Right atrium auricular region (tissue), 2 donors: ENCODE measurements around the gene RMND5A. TPM values are rescaled to one million over a fixed set of nuclear protein-coding genes. Genes with fewer than 3 reads are reported as not detected.
"Not testable (repeated sequence)": the region's sequence is repeated elsewhere in the genome, so short reads cannot be mapped to it uniquely, and the experiment has no call there.

Experiments
- DNase-seq: peaks from one replicate; pipeline ENCODE4 v3.0.0-alpha.2; 2019; ENCODE audit warnings: low spot score
- H3K27ac ChIP-seq, 2 donors: fragments of 200-600 bp; sonication (generic); 1 replicate in 1 of 2; 2 replicates in 1 of 2; pipeline ENCODE4 v1.5.1; 2016 to 2019
- H3K27me3 ChIP-seq, 2 donors: fragments of 200-600 bp; sonication (generic); one replicate each; pipeline versions ENCODE4 v1.5.1 to v1.6.0; 2017 to 2019
- H3K36me3 ChIP-seq: fragments of 200-600 bp; sonication (generic); one replicate; pipeline ENCODE4 v1.5.1; 2016
- H3K4me1 ChIP-seq, 2 donors: fragments of 200-600 bp; sonication (generic); one replicate each; pipeline versions ENCODE4 v1.5.1 to v1.6.0; 2017 to 2019
- H3K4me3 ChIP-seq, 2 donors: fragments of 200-600 bp; sonication (generic); 1 replicate in 1 of 2; 2 replicates in 1 of 2; pipeline ENCODE4 v1.5.1; 2017 to 2019; ENCODE audit warnings: mild to moderate bottlenecking in 1 of 2, moderate library complexity in 1 of 2
- H3K9me3 ChIP-seq, 2 donors: fragments of 200-600 bp; sonication (generic); one replicate each; pipeline ENCODE4 v1.5.1; 2019
- total RNA-seq, 2 donors: library from RNA; depleted of rRNA; stranded (reverse); fragments of >200 nt; gene quantifications; one replicate each; pipeline ENCODE4 v1.1.0, GENCODE V29; 2016
- TF ChIP-seq, protein P1 (sequence below), 2 donors: fragments of 200-600 bp; sonication (generic); IDR thresholded peaks; one replicate each; pipeline ENCODE4 v1.5.1; 2019; ENCODE audit warnings: antibody characterized with exemption in 2 of 2

RMND5A gene
- total RNA-seq, 2 donors from 2014 or later: 71.0 to 76.6 TPM

DNA sequence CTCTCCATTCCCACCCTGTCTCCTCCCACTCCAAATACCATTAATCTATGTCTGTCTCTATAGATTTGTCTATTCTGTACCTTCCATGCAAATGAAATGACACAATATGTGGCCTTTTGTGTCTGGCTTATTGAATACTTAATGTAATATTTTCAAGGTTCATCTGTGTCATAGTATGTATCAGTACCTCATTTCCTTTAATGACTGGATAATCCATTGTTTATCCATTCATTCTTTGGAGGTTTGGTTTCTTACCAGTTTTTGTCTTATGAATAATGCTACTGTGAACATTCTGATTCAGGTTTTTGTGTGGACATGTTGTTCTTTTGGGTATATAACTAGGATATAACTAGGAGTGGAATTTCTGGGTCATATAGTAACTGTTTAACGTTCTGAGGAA, 14.8 kb downstream of the RMND5A start:
- not testable (repeated sequence) for H3K9me3 ChIP-seq, H3K27ac ChIP-seq, H3K4me3 ChIP-seq, H3K27me3 ChIP-seq, H3K36me3 ChIP-seq, DNase-seq, H3K4me1 ChIP-seq

DNA sequence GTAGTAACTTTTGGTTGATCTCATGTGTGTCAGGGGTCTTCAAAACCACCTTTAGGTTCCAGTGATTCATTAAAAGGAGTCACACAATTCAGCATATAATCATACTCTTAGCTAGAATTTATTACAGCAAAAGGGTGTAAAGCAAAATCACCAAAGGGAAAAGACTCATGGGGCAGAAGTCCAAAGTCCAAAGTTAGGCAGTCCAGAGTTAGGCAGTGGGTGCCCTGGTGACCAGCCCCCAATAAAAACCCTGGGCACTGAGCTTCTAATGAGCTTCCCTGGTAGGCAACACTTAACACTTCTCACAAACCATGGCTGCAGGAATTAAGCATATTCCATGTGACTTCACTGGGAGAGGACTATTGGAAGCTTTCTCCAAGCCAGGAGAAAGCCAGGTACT, 19.4 kb downstream of the RMND5A start:
- H3K27me3 ChIP-seq, H3K36me3 ChIP-seq, H3K27ac ChIP-seq, H3K4me1 ChIP-seq, H3K4me3 ChIP-seq, DNase-seq, H3K9me3 ChIP-seq: not testable (repeated sequence)

DNA sequence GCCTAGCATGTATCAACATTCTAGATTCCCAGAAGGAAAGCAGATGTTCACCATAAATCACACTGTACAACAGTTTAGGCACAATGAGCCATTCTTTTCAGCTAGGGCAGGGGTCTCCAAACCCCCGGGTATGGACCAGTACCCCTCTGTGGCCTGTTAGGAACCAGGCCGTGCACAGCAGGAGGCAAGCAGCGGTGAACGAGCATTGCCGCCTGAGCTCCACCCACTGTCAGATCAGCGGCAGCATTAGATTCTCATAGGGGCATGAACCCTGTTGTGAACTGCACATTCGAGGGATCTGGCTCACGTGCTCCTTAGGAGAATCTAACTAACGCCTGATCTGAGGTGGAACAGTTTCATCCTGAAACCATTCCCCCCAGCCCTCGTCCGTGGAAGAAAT, 19.8 kb downstream of the RMND5A start:
- H3K4me1 ChIP-seq, DNase-seq, H3K36me3 ChIP-seq: not testable (repeated sequence)

DNA sequence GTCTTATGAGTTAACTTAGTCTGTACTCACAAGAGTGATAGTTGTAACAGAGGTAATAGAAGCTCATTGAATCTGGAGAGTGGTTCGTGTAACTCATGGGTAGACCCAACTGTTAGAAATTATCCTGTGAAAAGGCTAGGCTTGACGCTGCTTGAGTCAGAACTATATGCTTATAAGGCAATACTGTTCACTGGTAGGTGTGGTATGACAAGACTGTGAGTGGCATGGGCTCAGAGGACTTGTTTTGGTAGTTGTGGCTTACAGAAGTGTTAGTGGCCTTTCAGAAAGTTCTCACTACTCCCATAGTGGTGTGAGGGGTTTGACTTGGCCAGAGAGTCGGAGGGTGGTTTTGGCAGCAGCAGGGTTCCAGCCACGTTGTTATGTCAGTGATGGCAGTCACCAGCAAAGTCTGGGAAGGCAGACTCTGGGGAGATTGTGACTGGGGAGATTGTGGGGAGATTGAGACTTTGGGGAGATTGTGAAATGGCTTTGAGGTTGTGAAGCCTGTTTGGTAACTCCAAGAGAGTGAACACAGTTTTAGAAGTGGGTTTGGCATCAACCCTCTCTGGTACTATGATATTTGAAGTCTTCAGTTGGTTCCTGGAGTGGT, 21.9 kb downstream of the RMND5A start:
- H3K27ac ChIP-seq, DNase-seq, H3K36me3 ChIP-seq, H3K4me3 ChIP-seq, H3K9me3 ChIP-seq, H3K27me3 ChIP-seq, H3K4me1 ChIP-seq: not testable (repeated sequence)

More for the DNA sequence above, 19.8 kb downstream of the RMND5A start:
- H3K27ac ChIP-seq, H3K27me3 ChIP-seq, H3K4me3 ChIP-seq, H3K9me3 ChIP-seq: not testable (repeated sequence)

- H3K4me1 ChIP-seq: peaks cover 0 to 13% of the 10 kb centered on the region in 2 donors
- H3K36me3 ChIP-seq: peaks cover 9% of the 10 kb centered on the region
These were observed 24.1 kb downstream of the RMND5A start for GRCh38 chr2:86744152-86744551.

GRCh38 chr2:86746939-86747338, 26.8 kb downstream of the RMND5A start:
- H3K27me3 ChIP-seq: no peaks in the 10 kb centered on the region
- TF ChIP-seq, protein P1, sequence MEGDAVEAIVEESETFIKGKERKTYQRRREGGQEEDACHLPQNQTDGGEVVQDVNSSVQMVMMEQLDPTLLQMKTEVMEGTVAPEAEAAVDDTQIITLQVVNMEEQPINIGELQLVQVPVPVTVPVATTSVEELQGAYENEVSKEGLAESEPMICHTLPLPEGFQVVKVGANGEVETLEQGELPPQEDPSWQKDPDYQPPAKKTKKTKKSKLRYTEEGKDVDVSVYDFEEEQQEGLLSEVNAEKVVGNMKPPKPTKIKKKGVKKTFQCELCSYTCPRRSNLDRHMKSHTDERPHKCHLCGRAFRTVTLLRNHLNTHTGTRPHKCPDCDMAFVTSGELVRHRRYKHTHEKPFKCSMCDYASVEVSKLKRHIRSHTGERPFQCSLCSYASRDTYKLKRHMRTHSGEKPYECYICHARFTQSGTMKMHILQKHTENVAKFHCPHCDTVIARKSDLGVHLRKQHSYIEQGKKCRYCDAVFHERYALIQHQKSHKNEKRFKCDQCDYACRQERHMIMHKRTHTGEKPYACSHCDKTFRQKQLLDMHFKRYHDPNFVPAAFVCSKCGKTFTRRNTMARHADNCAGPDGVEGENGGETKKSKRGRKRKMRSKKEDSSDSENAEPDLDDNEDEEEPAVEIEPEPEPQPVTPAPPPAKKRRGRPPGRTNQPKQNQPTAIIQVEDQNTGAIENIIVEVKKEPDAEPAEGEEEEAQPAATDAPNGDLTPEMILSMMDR (IDR thresholded peaks at IDR 0.05): no peak
- peaks cover 0 to 11% of the 10 kb centered on the region in 2 donors for H3K9me3 ChIP-seq
- DNase-seq: no peak
- no peak overlapping the region for H3K27ac ChIP-seq
- no peak overlapping the region for H3K4me3 ChIP-seq
- peaks cover 0 to 16% of the 10 kb centered on the region in 2 donors for H3K4me1 ChIP-seq
- peaks cover 9% of the 10 kb centered on the region for H3K36me3 ChIP-seq

More at GRCh38 chr2:86744152-86744551, 24.1 kb downstream of the RMND5A start:
- Histone ChIP-seq H3K27ac (no peak overlapping the region), H3K9me3 (no peaks in the 10 kb centered on the region), H3K4me3 (no peak overlapping the region), H3K27me3 (no peaks in the 10 kb centered on the region)
- DNase-seq: no peak
- TF ChIP-seq, protein P1 (IDR thresholded peaks at IDR 0.05): no peak

DNA sequence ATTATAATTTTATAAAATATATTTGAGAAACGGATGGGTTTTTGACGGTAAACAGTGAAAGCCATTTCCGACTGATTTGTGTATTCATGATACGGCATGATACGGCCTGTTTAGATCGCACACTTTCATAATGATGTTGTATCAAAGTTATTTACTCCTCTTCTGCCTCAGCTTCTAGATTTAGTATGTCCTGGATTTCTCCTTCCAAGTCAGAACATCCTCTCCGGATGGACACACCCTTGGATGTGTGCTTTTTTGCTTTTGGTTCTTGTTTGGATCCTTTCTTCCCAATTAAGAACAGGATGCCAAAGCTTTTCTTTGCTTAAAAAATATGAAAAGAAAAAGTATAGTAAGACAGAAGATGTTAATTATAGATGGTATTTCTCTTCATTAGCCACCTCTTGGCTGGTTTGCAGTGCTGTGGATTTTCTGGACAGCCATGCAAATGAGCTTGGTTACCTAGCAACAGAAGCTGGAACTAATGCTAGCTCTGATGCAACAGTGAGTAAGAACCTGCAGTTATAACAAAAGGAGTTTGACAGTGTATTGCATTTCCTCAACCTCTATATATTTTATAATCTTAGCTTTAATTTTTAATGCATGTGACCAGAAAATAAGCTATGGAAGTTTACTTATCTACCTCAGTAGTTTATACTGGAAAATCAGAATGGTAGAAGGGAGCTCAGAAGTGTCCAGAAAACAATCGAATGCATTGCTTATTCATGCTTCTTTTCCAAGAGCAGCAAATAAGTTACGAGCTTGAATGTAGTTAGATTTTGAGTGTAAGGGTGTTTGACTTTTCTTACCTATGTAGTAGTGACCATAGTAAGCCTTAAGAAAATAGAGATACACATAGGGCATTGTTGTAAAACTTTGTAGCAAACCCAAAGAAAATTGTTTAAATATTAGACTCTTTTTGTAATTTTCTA, 27.9 kb downstream of the RMND5A start:
- Histone ChIP-seq H3K27ac (peak overlapping the region in 1 of 2 donors; percentile 13), H3K36me3 (peaks cover 14% of the 10 kb centered on the region), H3K4me1 (peaks cover 0 to 16% of the 10 kb centered on the region in 2 donors), H3K4me3 (no peak overlapping the region), H3K9me3 (peaks cover 0 to 11% of the 10 kb centered on the region in 2 donors), H3K27me3 (no peaks in the 10 kb centered on the region)
- DNase-seq: no peak
- TF ChIP-seq, protein P1 (IDR thresholded peaks at IDR 0.05): no peak
